Neuronal stem cell (in vitro differentiated cells): Measurements from ENCODE around the gene FABP2.
"Not testable (repeated sequence)": the region's sequence is repeated elsewhere in the genome, so short reads cannot be mapped to it uniquely, and the experiment has no call there.

Experiments
- DNase-seq: peaks from one replicate; pipeline ENCODE4 v3.0.0-alpha.2; 2013; ENCODE audit warnings: low spot score
- H2AFZ ChIP-seq: one replicate; pipeline ENCODE4 v1.6.1; 2013; ENCODE audit warnings: mild to moderate bottlenecking, low read length, inconsistent platforms
- H2AK5ac ChIP-seq: 2 replicates; pipeline ENCODE4 v1.6.1; 2013; ENCODE audit warnings: low read depth, mild to moderate bottlenecking, inconsistent platforms, low read length, moderate library complexity, mixed read lengths
- H2BK120ac ChIP-seq: 2 replicates; pipeline ENCODE4 v1.6.1; 2013; ENCODE audit warnings: low read depth, mild to moderate bottlenecking, inconsistent platforms, low read length, moderate library complexity, mixed read lengths
- H2BK12ac ChIP-seq: one replicate; pipeline ENCODE4 v1.6.1; 2013; ENCODE audit warnings: low read length, inconsistent platforms
- H2BK15ac ChIP-seq: 2 replicates; pipeline ENCODE4 v1.6.1; 2013; ENCODE audit warnings: mild to moderate bottlenecking, low read length, inconsistent platforms, mixed read lengths
- H2BK5ac ChIP-seq: one replicate; pipeline ENCODE4 v1.6.1; 2013; ENCODE audit warnings: inconsistent platforms, mild to moderate bottlenecking, low read length, moderate library complexity
- H3K14ac ChIP-seq: one replicate; pipeline ENCODE4 v1.6.1; 2013; ENCODE audit warnings: low read length, inconsistent platforms
- H3K18ac ChIP-seq: 2 replicates; pipeline ENCODE4 v1.6.1; 2013; ENCODE audit warnings: low read length, inconsistent platforms
- H3K23ac ChIP-seq: 2 replicates; pipeline ENCODE4 v1.6.1; 2013; ENCODE audit warnings: low read depth, mild to moderate bottlenecking, mixed read lengths, low read length, inconsistent platforms; ENCODE audit not compliant: poor library complexity
- H3K27ac ChIP-seq: replicated peaks from 3 replicates; pipeline ENCODE4 v1.5.1; 2013; ENCODE audit warnings: low read length, inconsistent platforms
- H3K27me3 ChIP-seq, 3 experiments: 2 replicates each; pipeline ENCODE4 v1.6.1; 2013; ENCODE audit warnings: low read length in 3 of 3, mild to moderate bottlenecking in 2 of 3, inconsistent platforms in 1 of 3, low read depth in 1 of 3, mixed read lengths in 1 of 3, moderate library complexity in 1 of 3; ENCODE audit not compliant: control insufficient read depth in 3 of 3, insufficient read depth in 3 of 3
- H3K36me3 ChIP-seq, 2 donors: replicated peaks in 1 of 2; 2 replicates each; pipeline ENCODE4 v1.6.1; 2013; ENCODE audit warnings: low read length in 2 of 2; ENCODE audit not compliant: control insufficient read depth in 2 of 2, insufficient read depth in 2 of 2
- H3K4ac ChIP-seq: 2 replicates; pipeline ENCODE4 v1.6.1; 2013; ENCODE audit warnings: inconsistent platforms, mild to moderate bottlenecking, low read length, moderate library complexity
- H3K4me1 ChIP-seq, 2 donors: 1 replicate in 1 of 2; 2 replicates in 1 of 2; pipeline ENCODE4 v1.6.1; 2013; ENCODE audit warnings: low read length in 2 of 2, low read depth in 1 of 2; ENCODE audit not compliant: control insufficient read depth in 2 of 2, insufficient read depth in 1 of 2
- H3K4me2 ChIP-seq: one replicate; pipeline ENCODE4 v1.6.1; 2013; ENCODE audit warnings: mild to moderate bottlenecking, low read length, inconsistent platforms; ENCODE audit not compliant: insufficient read depth, poor library complexity, severe bottlenecking
- H3K4me3 ChIP-seq, 2 donors: 2 replicates each; pipeline ENCODE4 v1.5.1; 2013; ENCODE audit warnings: low read length in 2 of 2, mild to moderate bottlenecking in 2 of 2, inconsistent platforms in 1 of 2, moderate library complexity in 1 of 2
- H3K79me1 ChIP-seq: one replicate; pipeline ENCODE4 v1.6.1; 2013; ENCODE audit warnings: low read depth, mild to moderate bottlenecking, inconsistent platforms, low read length, moderate library complexity
- H3K9ac ChIP-seq: one replicate; pipeline ENCODE4 v1.6.1; 2013; ENCODE audit warnings: mild to moderate bottlenecking, low read depth, low read length, inconsistent platforms; ENCODE audit not compliant: poor library complexity
- H3K9me3 ChIP-seq, 2 donors: replicated peaks in 1 of 2; 2 replicates each; pipeline versions ENCODE3 to v1.6.1; 2013; ENCODE audit warnings: low read length in 2 of 2, mild to moderate bottlenecking in 2 of 2, inconsistent platforms in 1 of 2, low read depth in 1 of 2, mixed read lengths in 1 of 2, moderate library complexity in 1 of 2; ENCODE audit not compliant: control insufficient read depth in 2 of 2, insufficient read depth in 1 of 2
- H4K8ac ChIP-seq: one replicate; pipeline ENCODE4 v1.6.1; 2013; ENCODE audit warnings: low read depth, mild to moderate bottlenecking, inconsistent platforms, low read length, moderate library complexity
- H4K91ac ChIP-seq: one replicate; pipeline ENCODE4 v1.6.1; 2013; ENCODE audit warnings: low read length, low read depth, mild to moderate bottlenecking, inconsistent platforms; ENCODE audit not compliant: poor library complexity
- WGBS, 2 donors: extraction: QIAGEN DNeasy Blood & Tissue Kit; methylation state at CpG; one replicate each; pipeline ENCODE4 v1.1.7; 2013; ENCODE audit warnings: missing lambda C conversion rate in 2 of 2, mixed read lengths in 1 of 2; ENCODE audit not compliant: insufficient read length in 2 of 2, insufficient replicate concordance in 1 of 2; ENCODE audit errors: extremely low coverage in 2 of 2; 5-methylcytosine and 5-hydroxymethylcytosine counted together

Gene FABP2

GRCh38 chr4:119356796-119357195 lies 34.9 kb upstream of the FABP2 start:
- not testable (repeated sequence) for H4K8ac ChIP-seq, H3K4me3 ChIP-seq, H2BK12ac ChIP-seq, H2AFZ ChIP-seq, H3K27ac ChIP-seq, H2BK15ac ChIP-seq, H3K18ac ChIP-seq, H3K4me1 ChIP-seq, H3K14ac ChIP-seq, H4K91ac ChIP-seq, H2BK5ac ChIP-seq, H3K4me2 ChIP-seq, H3K79me1 ChIP-seq, H2BK120ac ChIP-seq, H3K36me3 ChIP-seq, DNase-seq, H2AK5ac ChIP-seq, H3K27me3 ChIP-seq, H3K9me3 ChIP-seq, H3K9ac ChIP-seq, H3K23ac ChIP-seq, H3K4ac ChIP-seq
- no CpG with 5 or more reads among the region's 1 CpG for WGBS, 2 donors

DNA sequence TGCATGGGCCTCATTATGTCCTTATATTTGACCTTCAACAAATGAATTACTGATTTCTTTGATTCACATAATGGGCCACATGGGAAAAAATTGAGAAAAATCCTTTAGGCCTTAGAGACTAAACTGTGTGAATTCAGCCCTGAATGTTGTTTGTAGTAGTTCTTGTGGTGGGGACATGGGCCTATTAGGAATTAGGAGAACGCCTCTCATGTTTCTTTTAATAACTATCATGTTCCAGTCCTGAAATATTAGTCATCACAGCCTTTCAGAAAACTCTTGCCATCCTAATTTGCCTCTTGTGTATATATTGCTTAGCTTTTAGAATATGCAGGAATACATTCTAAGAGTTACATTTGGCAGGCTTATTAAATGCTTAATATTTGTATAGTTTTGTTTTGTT lies 34.1 kb upstream of the FABP2 start:
- not testable (repeated sequence) for H3K9ac ChIP-seq, H3K9me3 ChIP-seq, H4K8ac ChIP-seq, H2BK120ac ChIP-seq, H3K14ac ChIP-seq, H2AFZ ChIP-seq, H3K36me3 ChIP-seq, H2BK5ac ChIP-seq, H4K91ac ChIP-seq, H3K27ac ChIP-seq, H3K4me3 ChIP-seq, H2BK12ac ChIP-seq, H3K27me3 ChIP-seq, H3K18ac ChIP-seq, H3K79me1 ChIP-seq, H3K23ac ChIP-seq, H3K4ac ChIP-seq, H2BK15ac ChIP-seq, H3K4me1 ChIP-seq, H3K4me2 ChIP-seq, H2AK5ac ChIP-seq, DNase-seq
- no CpG with 5 or more reads among the region's 1 CpG for WGBS, 2 donors

GRCh38 chr4:119353364-119353763 lies 31.4 kb upstream of the FABP2 start:
- H3K36me3 ChIP-seq, H3K4me2 ChIP-seq, H3K4ac ChIP-seq, H3K18ac ChIP-seq, H2BK12ac ChIP-seq, H2AK5ac ChIP-seq, H3K14ac ChIP-seq, H3K27ac ChIP-seq, H2BK120ac ChIP-seq, H3K27me3 ChIP-seq, H3K4me1 ChIP-seq, H3K23ac ChIP-seq, H3K4me3 ChIP-seq, H3K9ac ChIP-seq, H2BK5ac ChIP-seq, DNase-seq, H3K9me3 ChIP-seq, H4K91ac ChIP-seq, H4K8ac ChIP-seq, H2AFZ ChIP-seq, H2BK15ac ChIP-seq, H3K79me1 ChIP-seq: not testable (repeated sequence)
- WGBS, 2 donors, result no CpG with 5 or more reads among the region's 3 CpGs

- H2BK5ac ChIP-seq, H4K91ac ChIP-seq, H2BK120ac ChIP-seq, H3K9ac ChIP-seq, H3K18ac ChIP-seq, H3K4me3 ChIP-seq, H2AFZ ChIP-seq, H4K8ac ChIP-seq, H3K4me1 ChIP-seq, H3K14ac ChIP-seq, H2AK5ac ChIP-seq, H3K27me3 ChIP-seq, H3K27ac ChIP-seq, H3K4me2 ChIP-seq, H3K9me3 ChIP-seq, H3K23ac ChIP-seq, H2BK15ac ChIP-seq, H3K36me3 ChIP-seq, DNase-seq, H2BK12ac ChIP-seq, H3K79me1 ChIP-seq, H3K4ac ChIP-seq: not testable (repeated sequence)
- WGBS, 2 donors, result no CpG with 5 or more reads among the region's 1 CpG
These were observed 26.2 kb upstream of the FABP2 start for GRCh38 chr4:119348169-119348568.
